OCI-LY7 (cell line): ENCODE results near the gene PRODH2. TPM values are rescaled to one million over a fixed set of nuclear protein-coding genes. Genes with fewer than 3 reads are reported as not detected.

Experiments used
- BruUV-seq: library from RNA; stranded (reverse); fragments of 400-500 nt; replicated peaks from 2 replicates; lab custom pipeline; 2021; lab: Mats Ljungman, UMichigan
- CTCF ChIA-PET: fragments of 300-600 bp; sonication (Branson Sonifier 250); formaldehyde crosslinking; loops from one replicate; lab custom pipeline; 2022; ENCODE audit warnings: antibody characterized with exemption; ENCODE audit not compliant: unreplicated experiment; lab: Charles Lee
- POLR2A ChIA-PET: fragments of 300-600 bp; sonication (Branson Sonifier 250); formaldehyde crosslinking; loops from one replicate; lab custom pipeline; 2022; ENCODE audit warnings: antibody characterized with exemption; lab: Charles Lee
- DNase-seq: peaks from one replicate; pipeline ENCODE4 v3.0.0-alpha.2; 2015; ENCODE audit warnings: low spot score
- H2AFZ ChIP-seq: fragments of 200-600 bp; sonication (generic), shearing (Covaris generic); 2 replicates; pipeline ENCODE4 v1.6.1; 2014; ENCODE audit warnings: mild to moderate bottlenecking, antibody characterized with exemption, low read length, moderate library complexity
- H3K27ac ChIP-seq: fragments of 200-600 bp; sonication (generic); 2 replicates; pipeline ENCODE4 v1.5.1; 2014; ENCODE audit warnings: mixed run types, low read depth, mild to moderate bottlenecking, moderate library complexity, low read length, inconsistent platforms; ENCODE audit not compliant: poor library complexity, severe bottlenecking
- H3K36me3 ChIP-seq: fragments of 200-600 bp; sonication (generic); 2 replicates; pipeline ENCODE4 v1.6.1; 2014; ENCODE audit warnings: mild to moderate bottlenecking, antibody characterized with exemption, low read length, moderate library complexity, mixed read lengths; ENCODE audit not compliant: insufficient read depth
- H3K4me1 ChIP-seq: fragments of 200-600 bp; sonication (generic); 2 replicates; pipeline ENCODE4 v1.5.1; 2014; ENCODE audit warnings: mild to moderate bottlenecking, low read length; ENCODE audit not compliant: insufficient read depth, poor library complexity, severe bottlenecking
- H3K4me2 ChIP-seq: fragments of 200-600 bp; sonication (generic); 2 replicates; pipeline ENCODE4 v1.6.1; 2014; ENCODE audit warnings: mild to moderate bottlenecking, low read length
- H3K4me3 ChIP-seq: fragments of 200-600 bp; sonication (generic); 2 replicates; pipeline ENCODE4 v1.5.1; 2014; ENCODE audit warnings: mild to moderate bottlenecking, low read depth, low read length; ENCODE audit not compliant: poor library complexity, severe bottlenecking
- H3K79me2 ChIP-seq: fragments of 200-600 bp; sonication (generic); 2 replicates; pipeline ENCODE4 v1.6.1; 2016; ENCODE audit warnings: low read depth, mild to moderate bottlenecking, low read length, moderate library complexity, mixed read lengths; ENCODE audit not compliant: insufficient read depth
- H3K9me2 ChIP-seq: fragments of 200-600 bp; sonication (generic); 2 replicates; pipeline ENCODE4 v1.6.1; 2016; ENCODE audit warnings: mild to moderate bottlenecking, low read length, mixed read lengths; ENCODE audit not compliant: insufficient read depth
- H3K9me3 ChIP-seq: fragments of 200-600 bp; sonication (generic); 2 replicates; pipeline ENCODE4 v1.6.1; 2014; ENCODE audit warnings: mild to moderate bottlenecking, mixed run types, low read length, mixed read lengths
- H4K20me1 ChIP-seq: fragments of 200-600 bp; sonication (generic); 2 replicates; pipeline ENCODE4 v1.6.1; 2014; ENCODE audit warnings: mild to moderate bottlenecking, antibody characterized with exemption, low read length, moderate library complexity, mixed read lengths; ENCODE audit not compliant: insufficient read depth
- CTCF ChIP-seq: fragments of 200-600 bp; sonication (generic); conservative IDR thresholded peaks from 2 replicates; pipeline ENCODE4 v1.5.1; 2014; ENCODE audit warnings: mild to moderate bottlenecking, antibody characterized with exemption, low read length, moderate library complexity, mixed read lengths
- EZH2phosphoT487 ChIP-seq: fragments of 200-600 bp; sonication (generic); IDR thresholded peaks from 2 replicates; pipeline ENCODE4 v1.6.1; 2018; ENCODE audit warnings: low read depth, borderline replicate concordance, mild to moderate bottlenecking, mixed run types, antibody characterized with exemption, low read length, moderate library complexity, mixed read lengths
- intact Hi-C: fragments of 100-400 bp; cut with micrococcal nuclease; formaldehyde crosslinking; loops from one replicate; pipeline ENCODE4 v1.10.0; 2022; ENCODE audit not compliant: unreplicated experiment
- total RNA-seq, 2 experiments: library from RNA; depleted of rRNA in 1 of 2; stranded (reverse); fragments of >200 nt in 1 of 2; shearing (Covaris generic) in 1 of 2; gene quantifications; 2 replicates each; pipeline ENCODE4 v1.2.3, GENCODE V29; 2014 to 2022

PRODH2 gene
- total RNA-seq, 2 experiments from 2014 or later = not detected

GRCh38 chr19:35764432-35765315 is 48.0 kb downstream of the PRODH2 start:
- H3K9me2 ChIP-seq = no peaks in the 10 kb centered on the region
- H3K4me1 ChIP-seq = peaks cover 3% of the 10 kb centered on the region
- BruUV-seq = no TSS peak
- H3K4me3 ChIP-seq = no peak overlapping the region
- 0 out of 2 replicates have a peak, but pooled peaks cover 8% of the 10 kb centered on the region for H3K9me3 ChIP-seq
- TF ChIP-seq CTCF (no peak), EZH2phosphoT487 (no peak)
- no peak overlapping the region for H3K4me2 ChIP-seq
- ChIA-PET CTCF (no interaction called here), POLR2A (interaction anchor here (0.6 kb wide), 1 partner anchor 79 kb away, joined by 3 read pairs; no protein-coding TSS in a partner anchor)
- peaks cover 53% of the 10 kb centered on the region for H3K36me3 ChIP-seq
- DNase-seq = no peak
- peaks cover under 1% of the 10 kb centered on the region; the same call in 1 of the 2 replicates for H3K79me2 ChIP-seq
- intact Hi-C loops = no loop called here
- no peak overlapping the region for H2AFZ ChIP-seq
- H3K27ac ChIP-seq = no peak overlapping the region
- H4K20me1 ChIP-seq = no peaks in the 10 kb centered on the region

- POLR2A ChIA-PET = no interaction called here
- no TSS peak for BruUV-seq
- intact Hi-C loops = no loop called here
- H3K27ac ChIP-seq = no peak overlapping the region
- peaks cover 13% of the 10 kb centered on the region; the same call in 1 of the 2 replicates for H3K79me2 ChIP-seq
- H3K4me3 ChIP-seq = no peak overlapping the region
- H2AFZ ChIP-seq = no peak overlapping the region
- H3K4me1 ChIP-seq = peaks cover 21% of the 10 kb centered on the region
- H3K9me3 ChIP-seq = 0 out of 2 replicates have a peak, but pooled peaks cover 8% of the 10 kb centered on the region
- no peaks in the 10 kb centered on the region for H3K9me2 ChIP-seq
- CTCF ChIA-PET = no interaction called here
- no peak overlapping the region for H3K4me2 ChIP-seq
- DNase-seq = no peak
- TF ChIP-seq CTCF (no peak), EZH2phosphoT487 (no peak)
- peaks cover 42% of the 10 kb centered on the region for H3K36me3 ChIP-seq
- H4K20me1 ChIP-seq = no peaks in the 10 kb centered on the region
Observed at GRCh38 chr19:35760711-35761349, 51.8 kb downstream of the PRODH2 start.
